HG03045 (cell line): ENCODE data around the gene DLGAP1.

Experiments
- ATAC-seq: cut with Tn5 transposase; IDR thresholded peaks from one replicate; pipeline ENCODE4 v1.9.1; 2021; ENCODE audit warnings: mild to moderate bottlenecking, moderate library complexity; ENCODE audit not compliant: unreplicated experiment

The DLGAP1 gene

DNA sequence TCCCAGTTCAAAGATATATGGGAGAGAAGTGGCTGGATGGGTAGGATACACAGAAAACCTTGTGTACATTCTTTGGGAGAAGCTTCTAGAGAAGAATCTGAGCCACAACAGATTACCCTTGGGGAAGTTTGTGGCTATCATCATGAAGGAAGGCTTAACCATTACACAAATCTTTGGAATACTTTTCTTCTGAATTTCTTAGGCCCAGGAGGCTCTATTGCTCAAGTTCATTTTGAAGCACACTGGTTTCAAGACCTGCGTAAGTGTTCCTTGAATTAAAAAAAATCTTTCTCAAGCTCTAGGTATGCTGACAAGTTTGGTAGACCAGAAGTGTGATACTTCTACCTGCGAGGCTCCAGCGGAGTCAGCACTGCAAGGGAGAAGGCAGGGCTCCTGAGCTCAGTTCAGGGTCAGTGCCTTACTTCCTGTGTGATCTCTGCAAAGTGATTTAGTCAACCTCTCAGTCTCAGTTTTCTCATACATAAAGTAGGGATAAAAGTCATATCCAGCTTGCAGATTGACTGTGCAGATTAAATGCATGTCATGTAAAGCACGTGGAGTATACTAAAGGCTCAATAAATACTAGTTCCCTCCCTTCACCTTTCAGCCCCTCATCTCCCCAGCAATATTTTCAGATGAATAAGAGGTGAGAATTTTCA, 438.6 kb downstream of the DLGAP1 start:
- ATAC-seq: no peak

DNA sequence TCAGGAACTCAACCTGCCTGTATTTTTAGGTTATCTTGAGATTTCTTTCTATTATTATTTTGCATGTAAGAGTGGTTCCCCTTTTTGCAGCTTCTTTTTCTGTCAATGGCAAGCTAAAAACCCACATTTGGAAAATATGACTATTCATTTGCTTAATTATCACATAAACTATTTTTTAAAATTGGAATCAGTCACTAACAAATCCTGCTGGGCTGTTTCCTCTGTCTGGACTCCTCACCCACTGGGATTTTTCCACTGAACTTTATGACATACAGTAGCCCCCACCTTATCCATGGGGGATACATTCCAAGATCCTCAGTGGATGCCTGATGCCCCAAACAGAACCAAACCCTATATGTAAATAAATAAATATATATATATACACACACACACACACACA, 447.3 kb downstream of the DLGAP1 start:
- no peak for ATAC-seq

DNA sequence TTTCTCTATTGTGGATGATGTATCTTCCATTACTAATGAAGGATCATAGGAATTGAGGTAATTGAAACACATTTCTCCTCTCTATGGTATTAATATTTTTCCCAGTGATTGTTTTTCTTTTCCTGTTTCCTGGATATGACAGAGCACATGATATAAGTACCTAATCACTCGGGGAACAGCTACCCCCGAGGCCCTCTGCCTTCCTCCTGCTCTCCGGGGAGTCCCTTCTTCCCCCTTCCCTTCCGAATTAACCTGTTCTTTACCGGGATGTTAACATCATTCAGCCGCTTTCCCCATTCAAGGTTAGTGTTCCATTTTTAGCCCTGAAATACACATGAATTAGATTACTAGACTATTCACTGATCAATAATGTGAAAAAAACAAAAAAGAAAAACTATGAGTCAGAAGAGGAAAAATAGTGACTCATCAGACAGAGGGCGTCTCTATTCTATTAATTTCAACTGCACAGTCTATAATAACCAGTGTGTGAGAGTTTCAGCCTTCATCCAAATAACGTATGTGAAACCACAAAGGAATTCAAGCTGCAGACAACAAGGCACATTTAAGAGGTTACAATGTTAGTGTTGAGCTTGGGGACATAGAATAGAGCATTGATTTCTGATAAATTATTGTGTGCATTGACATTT, 450.8 kb downstream of the DLGAP1 start:
- no peak for ATAC-seq

DNA sequence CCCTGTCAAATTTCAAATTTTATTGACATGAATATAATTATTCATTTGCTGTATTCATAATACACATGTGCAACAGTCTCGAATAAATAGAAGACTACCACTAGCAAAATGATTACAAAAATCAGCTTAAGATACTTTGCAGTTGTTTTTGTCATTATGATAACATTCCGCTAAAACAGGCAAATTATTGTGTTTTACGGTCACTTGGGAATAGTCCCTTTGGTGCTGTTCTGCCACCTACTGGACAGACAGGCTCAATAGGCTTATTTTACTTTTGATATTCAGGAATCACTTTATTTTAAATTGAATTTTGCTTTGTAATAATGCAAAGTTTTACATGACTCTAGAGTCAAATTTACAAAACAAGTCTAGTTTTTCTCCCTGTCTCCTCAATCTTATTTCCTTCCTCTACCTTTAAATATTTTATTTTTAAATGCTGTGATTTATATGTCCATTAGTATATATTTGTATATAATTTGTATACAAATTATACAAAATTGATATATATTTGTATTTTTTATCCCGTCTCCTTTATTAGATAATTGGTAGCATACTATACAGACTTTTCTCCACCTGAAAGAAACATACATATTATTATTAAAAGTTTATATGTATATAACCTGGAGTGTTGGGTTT, 456.3 kb downstream of the DLGAP1 start:
- no peak for ATAC-seq

DNA sequence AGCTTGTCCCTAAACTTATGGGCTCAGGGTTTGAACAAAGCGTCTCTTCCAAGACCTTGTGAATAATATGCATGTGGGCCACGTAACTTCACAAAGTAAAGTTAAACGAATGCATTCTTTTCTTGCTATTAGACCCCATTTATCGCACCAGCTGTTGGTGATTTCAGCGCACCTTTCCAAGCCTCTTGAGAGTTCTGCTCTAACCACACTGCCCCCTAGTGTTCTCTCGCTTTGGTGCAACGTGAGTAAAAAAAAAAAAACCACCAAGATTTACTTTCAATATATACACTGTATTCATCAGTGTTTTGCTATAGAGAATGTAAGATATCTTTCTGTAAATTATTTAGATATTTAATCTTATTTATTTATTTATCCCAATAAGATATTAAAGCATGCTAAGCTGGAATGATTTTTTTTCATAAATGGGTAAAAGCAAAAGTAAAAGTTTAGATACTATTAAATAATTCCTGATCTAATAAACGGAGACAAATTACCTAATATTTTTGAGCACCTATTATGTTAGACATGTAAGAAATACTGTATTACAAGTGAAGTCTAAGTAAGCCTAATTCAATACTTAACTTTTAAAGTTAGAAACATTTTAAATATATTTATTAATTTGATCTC, 459.5 kb downstream of the DLGAP1 start:
- no peak for ATAC-seq

DNA sequence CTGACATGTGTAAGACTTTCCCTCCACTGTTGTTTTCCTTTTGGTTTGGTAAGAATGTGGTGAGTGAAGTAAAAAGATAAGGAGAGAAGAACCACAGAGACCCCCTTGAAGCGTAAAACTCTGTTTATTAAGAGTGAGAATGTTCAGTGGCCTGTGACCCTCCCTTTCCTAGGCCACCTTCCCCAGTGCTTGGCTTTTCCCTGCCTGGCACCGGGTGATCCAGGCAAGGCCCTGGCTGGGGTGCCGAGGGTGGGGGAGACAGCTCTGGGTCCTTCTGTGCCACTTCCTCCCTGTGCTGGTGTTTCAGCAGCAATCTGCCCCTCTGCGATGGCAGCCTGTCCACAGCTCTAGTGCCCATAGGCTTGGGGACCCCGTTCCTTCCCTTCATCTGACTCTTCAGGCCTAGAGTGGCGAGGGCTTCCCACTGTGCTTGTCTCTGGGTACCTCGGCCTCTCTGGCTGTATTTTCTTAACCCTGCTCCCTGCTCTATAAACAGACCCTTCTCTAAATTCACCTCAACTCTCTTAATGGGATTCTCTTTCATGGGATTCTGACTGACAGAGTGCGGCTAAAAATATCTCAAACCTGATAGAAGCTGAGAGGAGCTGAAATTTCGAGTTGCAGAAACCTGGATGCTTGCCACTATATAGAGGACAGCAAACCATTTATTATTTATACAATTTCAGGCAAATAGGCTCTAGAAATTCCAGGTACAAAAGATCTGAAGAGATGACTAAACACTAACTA, 461.0 kb downstream of the DLGAP1 start:
- ATAC-seq: no peak

DNA sequence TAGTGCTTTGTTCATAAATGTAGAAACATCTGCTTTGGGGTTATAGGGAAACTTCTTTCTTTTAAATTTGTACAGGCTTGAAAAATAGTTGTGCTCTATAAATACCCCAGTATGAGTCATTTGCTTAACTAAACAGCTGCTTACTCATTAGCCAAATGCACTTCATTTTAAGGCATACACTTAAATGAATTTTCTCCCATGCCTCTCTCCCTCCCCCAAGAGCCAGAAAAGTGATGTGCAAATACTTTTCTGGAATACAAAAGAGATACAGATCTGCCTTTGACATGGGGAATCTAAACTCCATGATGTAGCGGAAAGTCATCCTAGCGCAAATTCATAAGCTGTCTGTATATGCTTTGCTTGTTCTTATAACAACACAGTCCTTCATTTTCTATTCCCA, 469.4 kb downstream of the DLGAP1 start:
- no peak for ATAC-seq

DNA sequence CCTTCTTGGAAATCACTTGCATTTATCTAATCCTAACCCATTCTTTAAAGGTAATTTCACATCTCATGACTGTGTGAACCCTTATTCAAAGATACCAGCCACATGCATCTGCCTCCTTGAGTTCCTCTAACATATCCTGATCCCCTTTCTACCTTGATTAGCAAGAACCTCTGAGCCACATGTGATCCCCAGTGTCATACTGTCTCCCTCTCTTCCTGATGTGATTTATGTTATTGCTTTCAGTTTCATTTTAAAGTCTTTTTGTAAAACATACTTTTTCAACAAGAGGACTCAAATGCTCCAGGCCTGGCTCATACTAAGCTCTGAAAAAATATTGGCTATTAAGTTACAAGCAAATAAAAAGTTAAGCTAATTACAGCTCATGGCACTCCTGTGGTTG, 470.1 kb downstream of the DLGAP1 start:
- no peak for ATAC-seq

DNA sequence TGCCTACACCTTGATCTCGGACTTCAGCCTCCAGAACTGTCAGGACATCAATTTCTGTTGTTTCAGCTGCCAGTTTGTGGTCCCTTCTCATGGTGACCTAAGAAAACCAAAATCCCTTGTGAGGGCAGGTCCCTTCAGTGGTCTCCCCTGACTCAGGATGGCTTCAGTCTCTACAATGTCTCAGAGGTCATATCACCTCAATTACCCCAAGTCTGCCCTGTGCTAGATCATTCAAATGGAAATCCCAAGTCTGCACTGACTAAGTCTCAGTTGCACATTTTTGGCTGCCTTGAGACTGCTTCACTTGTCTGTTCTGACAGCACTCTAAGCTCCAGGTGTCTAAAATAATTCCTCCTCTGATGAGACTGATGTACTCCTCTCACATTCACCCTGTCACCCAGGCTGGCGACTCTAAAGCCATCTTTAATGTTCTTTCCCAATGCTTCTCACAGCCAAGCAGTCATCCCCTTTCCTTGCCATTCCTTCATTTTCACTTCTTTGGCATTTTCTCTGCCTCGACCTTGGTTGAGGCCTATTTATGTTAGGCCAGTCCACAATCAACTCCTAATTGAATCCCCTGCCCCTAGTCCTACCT, 470.8 kb downstream of the DLGAP1 start:
- ATAC-seq: no peak

DNA sequence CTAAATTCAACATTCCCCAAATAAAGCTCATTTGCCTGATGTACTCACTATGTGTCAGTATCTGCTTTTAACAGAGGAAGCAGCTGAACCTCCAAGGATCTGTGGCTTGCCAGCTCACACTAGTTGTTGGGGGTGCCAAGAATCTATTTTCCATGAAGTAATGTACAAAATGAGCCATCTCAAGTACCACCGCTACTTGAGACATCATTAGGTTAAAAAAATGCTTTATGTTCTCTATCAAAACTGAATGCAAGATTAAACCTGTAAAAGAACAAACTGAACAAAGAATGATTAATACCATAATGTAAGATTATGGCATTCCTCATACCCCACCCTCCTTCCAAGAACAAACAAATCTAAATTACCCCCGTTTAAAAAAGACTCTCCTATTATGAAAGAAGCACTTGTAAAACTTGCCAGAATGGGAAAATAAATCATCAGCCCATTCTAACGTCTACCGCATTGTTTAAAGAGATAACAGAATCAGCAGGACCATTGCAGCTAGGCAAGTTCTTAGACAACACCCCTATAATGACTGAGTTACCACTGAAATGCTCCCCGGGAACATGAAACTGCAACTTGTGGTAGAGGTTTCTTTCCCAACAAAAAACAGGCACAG, 471.6 kb downstream of the DLGAP1 start:
- ATAC-seq: no peak

DNA sequence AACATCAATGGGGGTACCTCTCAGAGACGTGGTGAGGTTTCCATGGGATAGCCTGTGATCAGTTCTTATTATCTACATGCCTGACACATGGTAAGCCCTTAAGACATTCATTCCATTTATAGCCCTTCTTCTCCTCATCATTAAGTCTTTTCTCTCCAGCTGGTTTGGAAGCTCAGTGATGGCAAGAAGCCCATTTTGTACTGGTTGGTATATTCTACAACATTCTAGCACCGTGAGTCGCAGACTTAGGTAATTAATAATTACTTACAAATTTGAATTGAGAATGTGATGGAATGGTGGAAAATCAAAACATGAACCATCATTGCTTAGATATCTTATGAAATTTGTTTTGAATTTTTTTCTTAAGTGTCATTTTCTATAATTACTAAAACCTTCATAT, 472.6 kb downstream of the DLGAP1 start:
- ATAC-seq: no peak

DNA sequence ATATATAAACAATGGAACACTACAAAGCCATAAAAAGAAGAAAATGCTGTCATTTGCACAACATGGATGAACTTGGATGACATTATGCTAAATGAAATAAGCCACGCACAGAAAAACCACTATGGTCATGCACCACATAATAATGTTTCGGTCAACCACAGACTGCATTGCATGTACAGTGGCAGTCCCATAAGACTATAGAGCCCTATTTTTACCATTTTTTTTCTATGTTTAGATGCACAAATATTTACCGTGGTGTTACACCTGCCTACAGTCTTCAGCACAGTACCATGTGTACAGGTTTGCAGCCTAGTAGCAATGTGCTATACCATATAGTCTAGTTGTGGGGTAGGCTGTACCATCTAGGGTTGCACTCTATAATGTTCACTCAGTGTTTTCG, 476.1 kb downstream of the DLGAP1 start:
- no peak for ATAC-seq

DNA sequence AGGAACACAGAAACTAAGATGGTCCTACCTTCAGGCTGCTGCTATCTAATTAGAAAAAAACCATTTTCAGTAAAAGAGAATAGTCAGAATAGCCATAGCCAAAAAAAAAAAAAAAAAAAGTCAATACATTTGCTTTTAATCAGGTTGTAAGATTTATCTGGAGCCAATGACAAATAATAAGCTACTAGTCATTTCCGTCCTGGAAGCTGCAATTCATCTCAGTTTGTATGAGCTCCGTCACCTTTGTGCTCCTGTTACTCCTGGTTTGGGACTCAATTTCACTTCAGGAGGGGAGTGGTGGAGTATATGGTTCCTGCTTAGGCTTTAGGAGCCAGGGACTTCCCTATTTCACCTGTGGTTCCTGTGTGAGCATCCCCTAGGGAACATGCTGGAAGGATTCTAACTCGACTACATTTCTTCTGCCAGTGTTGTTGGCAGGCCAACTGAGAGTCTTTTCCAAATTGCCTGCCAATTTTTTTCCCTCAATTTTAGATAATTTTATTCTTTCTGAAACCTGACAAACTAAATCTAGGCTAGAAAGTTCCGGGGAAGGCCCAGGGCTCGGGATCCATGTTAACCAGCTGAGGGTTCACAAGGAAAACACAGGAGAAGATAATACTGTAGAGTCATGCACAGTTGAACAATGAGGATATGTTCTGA, 481.8 kb downstream of the DLGAP1 start:
- no peak for ATAC-seq

DNA sequence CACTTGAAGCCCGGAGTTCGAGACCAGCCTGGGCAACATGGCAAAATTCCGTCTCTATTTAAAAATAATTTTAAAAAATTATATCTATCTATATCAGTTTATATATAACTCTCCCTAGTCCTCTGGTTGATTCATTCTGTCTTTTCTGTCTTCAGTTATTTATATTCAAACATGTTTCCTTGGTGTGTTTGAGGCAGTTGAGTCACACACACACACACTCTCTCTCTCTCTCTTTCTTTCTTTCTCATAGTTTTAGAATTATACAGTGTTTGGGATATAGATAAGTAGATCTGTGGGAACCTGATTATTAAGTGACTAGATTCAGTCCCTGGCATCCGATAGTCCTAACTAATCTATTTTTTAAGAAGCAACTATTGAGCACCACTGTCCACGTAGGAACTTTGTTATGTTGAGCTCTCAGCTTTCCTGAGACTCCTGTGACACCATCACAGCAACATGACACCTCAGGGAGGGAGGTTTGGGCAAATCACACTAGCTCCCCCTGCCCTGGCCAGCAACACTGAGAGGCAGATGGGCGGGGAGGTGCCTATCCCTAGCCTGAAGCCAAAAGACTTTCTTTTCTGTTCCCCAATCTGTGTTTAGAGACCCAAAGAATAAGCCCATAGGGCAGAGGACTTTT, 482.7 kb downstream of the DLGAP1 start:
- no peak for ATAC-seq

DNA sequence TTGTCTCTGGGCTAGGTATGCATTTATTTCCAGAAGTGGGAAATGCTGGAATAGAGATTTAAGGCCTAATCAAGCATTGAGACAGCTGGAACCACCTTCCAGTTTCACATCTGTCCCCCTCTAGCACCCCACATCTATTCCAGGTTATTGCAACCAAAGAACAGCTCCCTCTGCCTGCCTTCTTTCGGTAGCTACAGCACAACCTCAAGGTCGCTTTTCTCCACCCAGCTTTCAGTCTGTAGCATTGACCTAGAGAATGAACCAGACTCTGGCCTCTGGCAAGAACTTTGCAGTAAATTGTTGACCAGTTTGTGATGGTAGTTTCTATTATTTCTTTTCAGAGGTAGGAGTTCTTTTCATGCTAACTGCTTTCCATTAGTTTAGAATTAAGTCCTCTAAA, 484.2 kb downstream of the DLGAP1 start:
- no peak for ATAC-seq

DNA sequence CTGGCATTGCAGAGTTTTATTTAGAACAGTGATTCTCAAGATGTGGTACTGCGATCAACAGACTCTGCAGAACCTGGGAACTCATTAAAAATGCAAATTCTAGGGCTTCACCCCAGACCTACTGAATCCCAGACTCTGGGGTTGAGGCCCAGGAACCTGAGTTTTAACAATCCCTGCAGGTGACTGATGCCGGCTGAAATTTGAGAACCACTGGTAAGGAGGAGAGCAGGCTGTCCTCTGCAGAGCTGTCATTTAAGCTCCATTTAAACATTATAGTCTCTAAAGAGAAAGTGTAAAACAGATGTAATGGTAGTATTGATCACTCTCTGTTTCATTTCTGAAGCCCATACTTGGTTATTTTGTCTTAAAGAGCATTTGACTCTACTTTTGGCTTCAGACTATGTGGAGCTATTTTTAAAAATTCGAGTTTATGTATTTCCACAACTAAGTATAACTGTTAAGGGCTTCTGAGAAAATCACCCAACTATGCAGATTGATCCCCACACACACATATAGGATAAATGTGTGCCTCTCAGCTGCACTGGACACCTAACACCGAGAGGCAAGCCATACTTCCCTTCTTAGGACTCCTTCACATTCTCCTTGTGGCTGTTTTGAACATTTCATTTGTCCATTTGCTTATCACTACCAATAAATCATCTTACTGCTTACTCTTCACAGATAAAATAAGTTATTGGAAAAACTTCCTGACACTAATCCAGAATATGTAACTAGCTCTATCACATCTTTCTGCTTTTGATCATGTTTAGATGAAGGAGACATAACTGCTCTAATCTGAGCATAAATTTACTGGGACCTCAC, 487.5 kb downstream of the DLGAP1 start:
- no peak for ATAC-seq

DNA sequence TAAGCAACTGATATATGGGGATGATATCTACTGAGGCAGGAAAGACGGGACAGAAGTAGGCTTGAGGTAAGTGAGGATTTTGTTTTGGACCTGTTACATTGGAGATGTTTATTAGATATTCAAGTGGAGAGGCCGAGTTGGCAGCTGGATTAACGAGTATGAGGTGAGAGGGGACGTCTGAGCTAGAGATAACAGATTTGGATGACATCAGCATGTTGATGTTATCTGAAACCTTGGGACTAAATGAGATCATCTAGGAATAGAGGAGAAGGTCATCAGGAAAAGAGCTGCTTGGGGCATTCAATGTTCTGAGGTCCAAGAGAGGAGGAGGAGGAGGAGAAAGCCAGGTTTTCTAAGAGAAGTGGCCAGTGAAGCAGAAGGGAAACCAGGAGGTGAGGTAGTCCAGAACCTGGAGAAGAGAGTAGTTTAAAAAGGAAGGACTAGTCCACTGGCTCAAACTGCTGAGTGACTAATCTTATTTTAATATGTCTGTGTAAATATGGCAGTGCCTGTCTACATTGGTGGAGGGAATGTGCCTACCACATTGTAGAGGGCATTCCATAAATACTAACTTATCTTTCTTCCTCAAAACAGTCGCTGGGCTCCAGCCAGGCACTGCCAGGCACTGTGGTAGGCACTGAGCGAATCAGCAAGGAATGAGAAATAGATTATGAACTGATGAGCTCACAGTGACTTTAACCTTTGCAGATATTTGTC, 488.3 kb downstream of the DLGAP1 start:
- ATAC-seq: no peak

DNA sequence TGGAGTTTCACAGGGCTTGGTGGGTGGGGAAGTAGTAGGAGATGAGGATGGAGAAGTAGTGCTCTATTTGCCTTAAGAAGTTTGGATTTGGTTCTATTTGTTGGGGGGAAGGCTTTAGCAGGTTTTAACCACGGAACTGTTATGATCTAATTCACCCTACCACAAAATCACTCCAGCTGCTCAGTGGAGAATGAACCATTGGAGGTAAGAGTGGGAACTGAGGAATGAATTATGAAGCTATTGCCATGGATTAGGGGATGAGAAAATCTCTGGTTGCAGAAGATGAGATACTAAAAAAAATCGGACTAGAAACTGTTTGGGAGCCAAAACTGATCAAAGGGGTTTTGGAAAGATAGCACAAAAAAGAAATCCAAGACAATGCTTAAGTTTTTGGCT, 488.9 kb downstream of the DLGAP1 start:
- no peak for ATAC-seq
